WTC11 (cell line): ENCODE data around the gene RTN4RL1. TPM values are rescaled to one million over a fixed set of nuclear protein-coding genes. Genes with fewer than 3 reads are reported as not detected.

ENCODE experiments used
- ATAC-seq: fragments of 200-7000 bp; cut with Tn5 transposase; 2 replicates; pipeline ENCODE4 v1.10.0; 2021; ENCODE audit warnings: mild to moderate bottlenecking, moderate library complexity
- CTCF ChIA-PET: fragments of 300-600 bp; sonication (Branson Sonifier 250); formaldehyde crosslinking; loops from one replicate; lab custom pipeline; 2021; ENCODE audit warnings: antibody characterized with exemption; lab: Charles Lee
- POLR2A ChIA-PET: fragments of 350-600 bp; sonication (Branson Sonifier 250); formaldehyde crosslinking; loops from one replicate; lab custom pipeline; 2021; ENCODE audit warnings: antibody characterized with exemption; lab: Charles Lee
- DNase-seq: peaks from one replicate; pipeline ENCODE4 v3.0.0; 2021; ENCODE audit warnings: low spot score
- H3K27ac Mint-ChIP-seq: 2 replicates; pipeline ENCODE4 v1.8.0; 2021; ENCODE audit warnings: mixed read lengths
- H3K27me3 Mint-ChIP-seq: 2 replicates; pipeline ENCODE4 v1.8.0; 2021; ENCODE audit warnings: low read depth, mild to moderate bottlenecking, moderate library complexity, mixed read lengths
- H3K36me3 Mint-ChIP-seq: 2 replicates; pipeline ENCODE4 v1.8.0; 2021; ENCODE audit warnings: mixed read lengths
- H3K4me1 Mint-ChIP-seq: 2 replicates; pipeline ENCODE4 v1.8.0; 2022; ENCODE audit warnings: mixed read lengths
- H3K4me3 Mint-ChIP-seq: 2 replicates; pipeline ENCODE4 v1.8.0; 2021; ENCODE audit warnings: mild to moderate bottlenecking, moderate library complexity, mixed read lengths
- H3K9me3 Mint-ChIP-seq: 2 replicates; pipeline ENCODE4 v1.8.0; 2021; ENCODE audit warnings: mixed read lengths
- EMX1 ChIP-seq: fragments of 250-450 bp; sonication (Bioruptor Pico); IDR thresholded peaks from 2 replicates; pipeline ENCODE4 v1.8.0; 2021; ENCODE audit warnings: mild to moderate bottlenecking
- ESRRA ChIP-seq: sonication (generic); formaldehyde crosslinking; IDR thresholded peaks from 2 replicates; pipeline ENCODE4 v1.8.1; 2022; ENCODE audit warnings: mild to moderate bottlenecking, missing genetic modification reagents, borderline replicate concordance
- HMGA2 ChIP-seq: fragments of 250-450 bp; sonication (Bioruptor Pico); IDR thresholded peaks from 2 replicates; pipeline ENCODE4 v1.4.0; 2021; ENCODE audit warnings: mild to moderate bottlenecking, moderate library complexity
- JUN ChIP-seq: sonication (generic); formaldehyde crosslinking; IDR thresholded peaks from 2 replicates; pipeline ENCODE4 v1.8.0; 2023; ENCODE audit warnings: mild to moderate bottlenecking, missing genetic modification reagents
- NFYB ChIP-seq: sonication (generic); formaldehyde crosslinking; conservative IDR thresholded peaks from 2 replicates; pipeline ENCODE4 v1.8.0; 2022; ENCODE audit warnings: low read depth, missing genetic modification reagents
- TP53 ChIP-seq: sonication (generic); formaldehyde crosslinking; IDR thresholded peaks from 2 replicates; pipeline ENCODE4 v1.8.1; 2023; ENCODE audit warnings: mild to moderate bottlenecking, missing genetic modification reagents
- ZNF263 ChIP-seq: sonication (generic); formaldehyde crosslinking; IDR thresholded peaks from 2 replicates; pipeline ENCODE4 v1.8.1; 2022; ENCODE audit warnings: low read depth, mild to moderate bottlenecking, moderate library complexity, missing genetic modification reagents
- ZNF416 ChIP-seq: fragments of 250-450 bp; sonication (Bioruptor Pico); IDR thresholded peaks from 2 replicates; pipeline ENCODE4 v1.9.0; 2021; ENCODE audit warnings: mild to moderate bottlenecking, inconsistent platforms
- total RNA-seq: library from RNA; stranded (reverse); gene quantifications from 3 replicates; pipeline ENCODE4 v1.2.3, GENCODE V29; 2021
- TF ChIP-seq, protein P1 (sequence below): fragments of 250-450 bp; sonication (Bioruptor Pico); conservative IDR thresholded peaks from 2 replicates; pipeline ENCODE4 v1.9.0; 2021; ENCODE audit warnings: mild to moderate bottlenecking
- TF ChIP-seq, protein P2 (sequence below): sonication (generic); formaldehyde crosslinking; IDR thresholded peaks from 2 replicates; pipeline ENCODE4 v1.8.1; 2022; ENCODE audit warnings: mild to moderate bottlenecking, moderate library complexity, missing genetic modification reagents
- TF ChIP-seq, protein P3 (sequence below): fragments of 250-450 bp; sonication (Bioruptor Pico); IDR thresholded peaks from 2 replicates; pipeline ENCODE4 v2.1.2; 2022; ENCODE audit warnings: mild to moderate bottlenecking, moderate library complexity
- TF ChIP-seq, protein P4 (sequence below): sonication (generic); formaldehyde crosslinking; IDR thresholded peaks from 2 replicates; pipeline ENCODE4 v1.8.1; 2022; ENCODE audit warnings: mild to moderate bottlenecking, missing genetic modification reagents, moderate library complexity, borderline replicate concordance
- TF ChIP-seq, protein P5 (sequence below): sonication (generic); formaldehyde crosslinking; conservative IDR thresholded peaks from 2 replicates; pipeline ENCODE4 v1.8.1; 2023; ENCODE audit warnings: mild to moderate bottlenecking, low read depth, missing genetic modification reagents, moderate library complexity
- TF ChIP-seq, protein P6 (sequence below): sonication (generic); formaldehyde crosslinking; IDR thresholded peaks from 2 replicates; pipeline ENCODE4 v1.8.0; 2022; ENCODE audit warnings: mild to moderate bottlenecking, missing genetic modification reagents
- TF ChIP-seq, protein P7 (sequence below): sonication (generic); formaldehyde crosslinking; IDR thresholded peaks from 2 replicates; pipeline ENCODE4 v1.8.0; 2022; ENCODE audit warnings: missing genetic modification reagents
- TF ChIP-seq, protein P8 (sequence below): fragments of 200-600 bp; IDR thresholded peaks from 2 replicates; pipeline ENCODE4 v1.8.0; 2022; ENCODE audit warnings: antibody characterized with exemption
- TF ChIP-seq, protein P9 (sequence below): fragments of 250-450 bp; sonication (Bioruptor Pico); IDR thresholded peaks from 2 replicates; pipeline ENCODE4 v1.8.0; 2021; ENCODE audit warnings: mild to moderate bottlenecking

The RTN4RL1 gene
- total RNA-seq, 1 experiment from 2014 or later: 0.72 TPM

DNA sequence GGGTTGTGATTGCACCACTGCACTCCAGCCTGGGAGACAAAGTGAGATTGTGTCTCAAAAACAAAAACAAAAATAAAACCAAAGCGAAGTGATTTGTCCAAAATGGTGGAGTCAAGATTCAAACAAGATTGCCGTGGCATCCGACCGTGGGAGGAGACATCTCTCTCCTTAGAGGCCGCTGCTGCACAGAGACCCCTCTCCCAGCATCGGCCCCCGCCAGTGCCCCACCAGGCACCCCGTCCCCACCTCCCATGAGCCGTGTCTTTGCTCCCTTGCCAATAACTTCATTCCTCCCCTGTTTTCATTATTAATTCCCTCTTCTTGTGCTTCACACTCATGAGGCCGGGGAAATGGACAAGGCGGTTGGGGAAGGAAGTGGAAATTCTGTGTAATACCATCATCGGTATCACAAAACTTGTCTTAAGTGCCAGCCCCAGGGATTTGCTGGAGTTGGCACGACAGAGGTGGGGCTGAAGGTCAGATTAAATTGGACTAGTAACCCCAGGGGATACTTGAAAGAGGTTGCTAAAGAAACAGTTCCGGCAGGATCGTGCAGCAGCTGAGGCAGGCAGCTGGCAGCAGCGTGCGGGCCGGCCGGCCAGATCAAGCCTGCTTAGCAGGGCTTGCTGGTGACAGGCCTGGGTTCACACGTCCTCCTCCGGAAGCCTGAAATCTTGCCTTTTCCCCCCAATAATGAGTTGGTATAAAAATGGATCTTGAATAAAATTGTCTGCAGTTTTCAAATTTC is 66.8 kb downstream of the RTN4RL1 start:
- no peak overlapping the region for H3K4me3 Mint-ChIP-seq
- H3K27me3 Mint-ChIP-seq: peaks cover 64% of the 10 kb centered on the region
- no peak for DNase-seq
- no peaks in the 10 kb centered on the region for H3K36me3 Mint-ChIP-seq
- TF ChIP-seq, protein P1, sequence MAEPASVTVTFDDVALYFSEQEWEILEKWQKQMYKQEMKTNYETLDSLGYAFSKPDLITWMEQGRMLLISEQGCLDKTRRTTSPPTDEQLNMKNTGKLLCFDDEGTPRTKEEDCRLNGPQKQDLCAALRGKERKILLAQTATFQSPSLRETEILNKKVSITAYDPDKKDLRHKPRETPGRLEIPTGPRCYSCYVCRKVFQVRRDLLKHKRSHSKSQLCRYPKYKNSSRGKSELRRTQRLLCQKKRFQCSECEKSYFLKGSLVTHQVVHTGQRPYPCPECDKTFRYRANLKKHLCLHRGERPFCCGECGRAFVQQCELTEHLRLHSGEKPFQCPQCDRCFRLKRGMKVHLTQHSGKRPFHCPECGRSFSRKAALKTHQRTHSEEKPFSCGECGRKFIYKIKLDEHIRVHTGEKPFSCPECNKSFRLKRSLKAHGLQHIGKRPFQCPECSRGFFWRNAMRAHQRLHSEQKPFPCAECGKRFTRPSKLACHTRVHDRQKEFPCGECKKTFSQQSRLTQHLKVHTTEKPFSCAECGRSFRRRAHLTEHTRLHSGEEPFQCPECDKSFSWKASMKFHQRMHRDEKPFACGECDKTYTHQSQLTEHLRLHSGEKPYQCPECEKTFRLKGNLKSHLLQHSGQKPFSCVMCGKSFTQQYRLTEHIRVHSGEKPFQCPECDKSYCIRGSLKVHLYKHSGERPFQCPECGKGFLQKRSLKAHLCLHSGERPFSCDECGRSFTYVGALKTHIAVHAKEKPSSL (CRISPR knock-in tag): no peak
- TF ChIP-seq, protein P2, sequence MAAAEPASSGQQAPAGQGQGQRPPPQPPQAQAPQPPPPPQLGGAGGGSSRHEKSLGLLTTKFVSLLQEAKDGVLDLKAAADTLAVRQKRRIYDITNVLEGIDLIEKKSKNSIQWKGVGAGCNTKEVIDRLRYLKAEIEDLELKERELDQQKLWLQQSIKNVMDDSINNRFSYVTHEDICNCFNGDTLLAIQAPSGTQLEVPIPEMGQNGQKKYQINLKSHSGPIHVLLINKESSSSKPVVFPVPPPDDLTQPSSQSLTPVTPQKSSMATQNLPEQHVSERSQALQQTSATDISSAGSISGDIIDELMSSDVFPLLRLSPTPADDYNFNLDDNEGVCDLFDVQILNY (CRISPR knock-in tag): no peak
- TF ChIP-seq, protein P3, sequence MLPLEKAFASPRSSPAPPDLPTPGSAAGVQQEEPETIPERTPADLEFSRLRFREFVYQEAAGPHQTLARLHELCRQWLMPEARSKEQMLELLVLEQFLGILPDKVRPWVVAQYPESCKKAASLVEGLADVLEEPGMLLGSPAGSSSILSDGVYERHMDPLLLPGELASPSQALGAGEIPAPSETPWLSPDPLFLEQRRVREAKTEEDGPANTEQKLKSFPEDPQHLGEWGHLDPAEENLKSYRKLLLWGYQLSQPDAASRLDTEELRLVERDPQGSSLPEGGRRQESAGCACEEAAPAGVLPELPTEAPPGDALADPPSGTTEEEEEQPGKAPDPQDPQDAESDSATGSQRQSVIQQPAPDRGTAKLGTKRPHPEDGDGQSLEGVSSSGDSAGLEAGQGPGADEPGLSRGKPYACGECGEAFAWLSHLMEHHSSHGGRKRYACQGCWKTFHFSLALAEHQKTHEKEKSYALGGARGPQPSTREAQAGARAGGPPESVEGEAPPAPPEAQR (CRISPR knock-in tag): no peak
- no peak for TF ChIP-seq ZNF263
- TF ChIP-seq, protein P4, sequence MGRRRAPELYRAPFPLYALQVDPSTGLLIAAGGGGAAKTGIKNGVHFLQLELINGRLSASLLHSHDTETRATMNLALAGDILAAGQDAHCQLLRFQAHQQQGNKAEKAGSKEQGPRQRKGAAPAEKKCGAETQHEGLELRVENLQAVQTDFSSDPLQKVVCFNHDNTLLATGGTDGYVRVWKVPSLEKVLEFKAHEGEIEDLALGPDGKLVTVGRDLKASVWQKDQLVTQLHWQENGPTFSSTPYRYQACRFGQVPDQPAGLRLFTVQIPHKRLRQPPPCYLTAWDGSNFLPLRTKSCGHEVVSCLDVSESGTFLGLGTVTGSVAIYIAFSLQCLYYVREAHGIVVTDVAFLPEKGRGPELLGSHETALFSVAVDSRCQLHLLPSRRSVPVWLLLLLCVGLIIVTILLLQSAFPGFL (CRISPR knock-in tag): no peak
- TF ChIP-seq NFYB (CRISPR knock-in tag): no peak
- TF ChIP-seq HMGA2 (CRISPR knock-in tag): no peak
- TF ChIP-seq, protein P5, sequence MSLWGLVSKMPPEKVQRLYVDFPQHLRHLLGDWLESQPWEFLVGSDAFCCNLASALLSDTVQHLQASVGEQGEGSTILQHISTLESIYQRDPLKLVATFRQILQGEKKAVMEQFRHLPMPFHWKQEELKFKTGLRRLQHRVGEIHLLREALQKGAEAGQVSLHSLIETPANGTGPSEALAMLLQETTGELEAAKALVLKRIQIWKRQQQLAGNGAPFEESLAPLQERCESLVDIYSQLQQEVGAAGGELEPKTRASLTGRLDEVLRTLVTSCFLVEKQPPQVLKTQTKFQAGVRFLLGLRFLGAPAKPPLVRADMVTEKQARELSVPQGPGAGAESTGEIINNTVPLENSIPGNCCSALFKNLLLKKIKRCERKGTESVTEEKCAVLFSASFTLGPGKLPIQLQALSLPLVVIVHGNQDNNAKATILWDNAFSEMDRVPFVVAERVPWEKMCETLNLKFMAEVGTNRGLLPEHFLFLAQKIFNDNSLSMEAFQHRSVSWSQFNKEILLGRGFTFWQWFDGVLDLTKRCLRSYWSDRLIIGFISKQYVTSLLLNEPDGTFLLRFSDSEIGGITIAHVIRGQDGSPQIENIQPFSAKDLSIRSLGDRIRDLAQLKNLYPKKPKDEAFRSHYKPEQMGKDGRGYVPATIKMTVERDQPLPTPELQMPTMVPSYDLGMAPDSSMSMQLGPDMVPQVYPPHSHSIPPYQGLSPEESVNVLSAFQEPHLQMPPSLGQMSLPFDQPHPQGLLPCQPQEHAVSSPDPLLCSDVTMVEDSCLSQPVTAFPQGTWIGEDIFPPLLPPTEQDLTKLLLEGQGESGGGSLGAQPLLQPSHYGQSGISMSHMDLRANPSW: no peak
- TF ChIP-seq, protein P6, sequence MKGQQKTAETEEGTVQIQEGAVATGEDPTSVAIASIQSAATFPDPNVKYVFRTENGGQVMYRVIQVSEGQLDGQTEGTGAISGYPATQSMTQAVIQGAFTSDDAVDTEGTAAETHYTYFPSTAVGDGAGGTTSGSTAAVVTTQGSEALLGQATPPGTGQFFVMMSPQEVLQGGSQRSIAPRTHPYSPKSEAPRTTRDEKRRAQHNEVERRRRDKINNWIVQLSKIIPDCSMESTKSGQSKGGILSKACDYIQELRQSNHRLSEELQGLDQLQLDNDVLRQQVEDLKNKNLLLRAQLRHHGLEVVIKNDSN (CRISPR knock-in tag): no peak
- TF ChIP-seq JUN (CRISPR knock-in tag): no peak
- TF ChIP-seq, protein P7, sequence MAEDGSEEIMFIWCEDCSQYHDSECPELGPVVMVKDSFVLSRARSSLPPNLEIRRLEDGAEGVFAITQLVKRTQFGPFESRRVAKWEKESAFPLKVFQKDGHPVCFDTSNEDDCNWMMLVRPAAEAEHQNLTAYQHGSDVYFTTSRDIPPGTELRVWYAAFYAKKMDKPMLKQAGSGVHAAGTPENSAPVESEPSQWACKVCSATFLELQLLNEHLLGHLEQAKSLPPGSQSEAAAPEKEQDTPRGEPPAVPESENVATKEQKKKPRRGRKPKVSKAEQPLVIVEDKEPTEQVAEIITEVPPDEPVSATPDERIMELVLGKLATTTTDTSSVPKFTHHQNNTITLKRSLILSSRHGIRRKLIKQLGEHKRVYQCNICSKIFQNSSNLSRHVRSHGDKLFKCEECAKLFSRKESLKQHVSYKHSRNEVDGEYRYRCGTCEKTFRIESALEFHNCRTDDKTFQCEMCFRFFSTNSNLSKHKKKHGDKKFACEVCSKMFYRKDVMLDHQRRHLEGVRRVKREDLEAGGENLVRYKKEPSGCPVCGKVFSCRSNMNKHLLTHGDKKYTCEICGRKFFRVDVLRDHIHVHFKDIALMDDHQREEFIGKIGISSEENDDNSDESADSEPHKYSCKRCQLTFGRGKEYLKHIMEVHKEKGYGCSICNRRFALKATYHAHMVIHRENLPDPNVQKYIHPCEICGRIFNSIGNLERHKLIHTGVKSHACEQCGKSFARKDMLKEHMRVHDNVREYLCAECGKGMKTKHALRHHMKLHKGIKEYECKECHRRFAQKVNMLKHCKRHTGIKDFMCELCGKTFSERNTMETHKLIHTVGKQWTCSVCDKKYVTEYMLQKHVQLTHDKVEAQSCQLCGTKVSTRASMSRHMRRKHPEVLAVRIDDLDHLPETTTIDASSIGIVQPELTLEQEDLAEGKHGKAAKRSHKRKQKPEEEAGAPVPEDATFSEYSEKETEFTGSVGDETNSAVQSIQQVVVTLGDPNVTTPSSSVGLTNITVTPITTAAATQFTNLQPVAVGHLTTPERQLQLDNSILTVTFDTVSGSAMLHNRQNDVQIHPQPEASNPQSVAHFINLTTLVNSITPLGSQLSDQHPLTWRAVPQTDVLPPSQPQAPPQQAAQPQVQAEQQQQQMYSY (CRISPR knock-in tag): no peak
- TF ChIP-seq, protein P8, sequence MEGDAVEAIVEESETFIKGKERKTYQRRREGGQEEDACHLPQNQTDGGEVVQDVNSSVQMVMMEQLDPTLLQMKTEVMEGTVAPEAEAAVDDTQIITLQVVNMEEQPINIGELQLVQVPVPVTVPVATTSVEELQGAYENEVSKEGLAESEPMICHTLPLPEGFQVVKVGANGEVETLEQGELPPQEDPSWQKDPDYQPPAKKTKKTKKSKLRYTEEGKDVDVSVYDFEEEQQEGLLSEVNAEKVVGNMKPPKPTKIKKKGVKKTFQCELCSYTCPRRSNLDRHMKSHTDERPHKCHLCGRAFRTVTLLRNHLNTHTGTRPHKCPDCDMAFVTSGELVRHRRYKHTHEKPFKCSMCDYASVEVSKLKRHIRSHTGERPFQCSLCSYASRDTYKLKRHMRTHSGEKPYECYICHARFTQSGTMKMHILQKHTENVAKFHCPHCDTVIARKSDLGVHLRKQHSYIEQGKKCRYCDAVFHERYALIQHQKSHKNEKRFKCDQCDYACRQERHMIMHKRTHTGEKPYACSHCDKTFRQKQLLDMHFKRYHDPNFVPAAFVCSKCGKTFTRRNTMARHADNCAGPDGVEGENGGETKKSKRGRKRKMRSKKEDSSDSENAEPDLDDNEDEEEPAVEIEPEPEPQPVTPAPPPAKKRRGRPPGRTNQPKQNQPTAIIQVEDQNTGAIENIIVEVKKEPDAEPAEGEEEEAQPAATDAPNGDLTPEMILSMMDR: no peak
- TF ChIP-seq ESRRA (CRISPR knock-in tag): no peak
- no peak for TF ChIP-seq TP53 (CRISPR knock-in tag)
- TF ChIP-seq, protein P9, sequence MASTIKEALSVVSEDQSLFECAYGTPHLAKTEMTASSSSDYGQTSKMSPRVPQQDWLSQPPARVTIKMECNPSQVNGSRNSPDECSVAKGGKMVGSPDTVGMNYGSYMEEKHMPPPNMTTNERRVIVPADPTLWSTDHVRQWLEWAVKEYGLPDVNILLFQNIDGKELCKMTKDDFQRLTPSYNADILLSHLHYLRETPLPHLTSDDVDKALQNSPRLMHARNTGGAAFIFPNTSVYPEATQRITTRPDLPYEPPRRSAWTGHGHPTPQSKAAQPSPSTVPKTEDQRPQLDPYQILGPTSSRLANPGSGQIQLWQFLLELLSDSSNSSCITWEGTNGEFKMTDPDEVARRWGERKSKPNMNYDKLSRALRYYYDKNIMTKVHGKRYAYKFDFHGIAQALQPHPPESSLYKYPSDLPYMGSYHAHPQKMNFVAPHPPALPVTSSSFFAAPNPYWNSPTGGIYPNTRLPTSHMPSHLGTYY: no peak
- no peak for TF ChIP-seq EMX1 (CRISPR knock-in tag)
- TF ChIP-seq ZNF416 (CRISPR knock-in tag): no peak
- H3K4me1 Mint-ChIP-seq: peaks cover 18% of the 10 kb centered on the region
- ChIA-PET POLR2A (no interaction called here), CTCF (interaction anchor here (1.5 kb wide), 1 partner anchor 26 kb away, joined by 5 read pairs; no protein-coding TSS in a partner anchor)
- no peak overlapping the region for H3K27ac Mint-ChIP-seq
- H3K9me3 Mint-ChIP-seq: no peaks in the 10 kb centered on the region
- ATAC-seq: no peak
